ENCODE measurements around the gene NBEA. TPM values are rescaled to one million over a fixed set of nuclear protein-coding genes. Genes with fewer than 3 reads are reported as not detected.

Gene NBEA
- total RNA-seq, 1 donor = 4.0 TPM

DNA sequence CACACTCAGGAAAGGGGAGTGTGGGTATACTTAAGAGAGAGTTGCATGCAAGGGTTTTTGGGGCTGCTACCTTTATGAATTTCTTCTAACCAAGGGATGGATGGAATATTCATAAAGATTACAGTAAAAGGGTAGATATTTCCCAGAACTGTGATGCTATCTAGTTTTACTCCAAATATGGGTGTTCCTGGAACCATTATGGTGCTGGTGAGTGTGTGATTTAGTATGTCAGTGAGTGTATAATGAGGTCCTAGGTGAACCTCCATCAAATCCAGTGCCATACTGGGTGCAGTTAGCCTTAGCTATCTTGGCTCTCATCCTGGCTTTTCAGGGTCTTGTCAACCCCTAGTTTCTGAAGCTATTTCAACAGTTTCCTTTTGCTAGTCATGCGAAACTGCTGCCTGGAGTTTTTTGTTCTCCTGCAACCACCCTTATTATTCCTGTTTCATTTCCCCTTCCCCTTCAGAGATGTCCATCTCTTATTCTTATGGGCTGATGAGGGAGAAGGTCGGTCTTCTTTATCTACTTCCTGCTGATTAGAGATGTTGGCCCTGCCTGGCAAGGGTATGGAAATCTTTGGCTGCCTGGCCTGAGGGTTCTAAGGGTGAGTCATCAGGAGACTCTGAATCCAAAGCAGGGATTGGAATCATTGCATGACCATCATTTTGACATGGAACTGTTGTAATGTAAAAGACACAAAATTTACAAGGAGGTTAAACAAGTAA is 202.3 kb downstream of the NBEA start:
- Histone ChIP-seq H3K79me2 (ENCODE audit: insufficient read depth, low read length) (no peaks in the 10 kb centered on the region), H3K4me3 (ENCODE audit: insufficient read depth, low read length) (no peak overlapping the region), H3K9me3 (ENCODE audit: low read depth, low read length) (no peaks in the 10 kb centered on the region), H3K27ac (ENCODE audit: low read depth, low read length) (no peak overlapping the region), H3K4me1 (ENCODE audit: insufficient read depth, low read length) (no peaks in the 10 kb centered on the region), H3K4me2 (ENCODE audit: insufficient read depth, low read length) (no peak overlapping the region), H4K20me1 (ENCODE audit: insufficient read depth, low read length) (no peaks in the 10 kb centered on the region), H3K36me3 (ENCODE audit: insufficient read depth, low read length) (no peaks in the 10 kb centered on the region), H2AFZ (ENCODE audit: low read length) (no peak overlapping the region), H3K27me3 (ENCODE audit: insufficient read depth, low read length) (no peaks in the 10 kb centered on the region)
- TF ChIP-seq, protein P1, sequence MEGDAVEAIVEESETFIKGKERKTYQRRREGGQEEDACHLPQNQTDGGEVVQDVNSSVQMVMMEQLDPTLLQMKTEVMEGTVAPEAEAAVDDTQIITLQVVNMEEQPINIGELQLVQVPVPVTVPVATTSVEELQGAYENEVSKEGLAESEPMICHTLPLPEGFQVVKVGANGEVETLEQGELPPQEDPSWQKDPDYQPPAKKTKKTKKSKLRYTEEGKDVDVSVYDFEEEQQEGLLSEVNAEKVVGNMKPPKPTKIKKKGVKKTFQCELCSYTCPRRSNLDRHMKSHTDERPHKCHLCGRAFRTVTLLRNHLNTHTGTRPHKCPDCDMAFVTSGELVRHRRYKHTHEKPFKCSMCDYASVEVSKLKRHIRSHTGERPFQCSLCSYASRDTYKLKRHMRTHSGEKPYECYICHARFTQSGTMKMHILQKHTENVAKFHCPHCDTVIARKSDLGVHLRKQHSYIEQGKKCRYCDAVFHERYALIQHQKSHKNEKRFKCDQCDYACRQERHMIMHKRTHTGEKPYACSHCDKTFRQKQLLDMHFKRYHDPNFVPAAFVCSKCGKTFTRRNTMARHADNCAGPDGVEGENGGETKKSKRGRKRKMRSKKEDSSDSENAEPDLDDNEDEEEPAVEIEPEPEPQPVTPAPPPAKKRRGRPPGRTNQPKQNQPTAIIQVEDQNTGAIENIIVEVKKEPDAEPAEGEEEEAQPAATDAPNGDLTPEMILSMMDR (IDR thresholded peaks at IDR 0.05; ENCODE audit: extremely low read depth, low read depth, low read length) = no peak
- peak; percentile 29 for DNase-seq (ENCODE audit: insufficient read length, low spot score, missing footprints)

DNA sequence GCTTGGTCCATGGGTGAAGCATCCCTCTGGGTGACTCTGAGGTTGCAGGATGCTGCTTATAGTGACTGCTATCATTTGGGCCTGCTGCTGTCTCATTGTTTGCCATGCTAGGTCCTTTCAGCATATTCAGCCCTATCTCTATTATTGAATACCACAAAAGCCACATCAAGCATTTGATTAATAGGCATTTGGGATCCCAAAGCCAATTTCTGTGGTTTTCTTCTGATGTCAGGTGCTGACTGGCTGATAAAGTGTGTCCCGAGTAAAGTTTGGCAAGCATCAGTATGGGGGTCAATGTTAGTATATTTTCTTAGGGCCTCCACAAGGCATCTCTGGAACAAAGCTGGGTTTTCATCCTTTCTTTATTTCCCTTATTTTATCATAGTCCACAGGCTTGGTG is 204.6 kb downstream of the NBEA start:
- Histone ChIP-seq H3K4me2 (ENCODE audit: insufficient read depth, low read length) (no peak overlapping the region), H4K20me1 (ENCODE audit: insufficient read depth, low read length) (no peaks in the 10 kb centered on the region), H3K27me3 (ENCODE audit: insufficient read depth, low read length) (no peaks in the 10 kb centered on the region), H3K79me2 (ENCODE audit: insufficient read depth, low read length) (no peaks in the 10 kb centered on the region), H3K36me3 (ENCODE audit: insufficient read depth, low read length) (no peaks in the 10 kb centered on the region), H2AFZ (ENCODE audit: low read length) (no peak overlapping the region), H3K4me3 (ENCODE audit: insufficient read depth, low read length) (no peak overlapping the region), H3K27ac (ENCODE audit: low read depth, low read length) (no peak overlapping the region), H3K4me1 (ENCODE audit: insufficient read depth, low read length) (no peaks in the 10 kb centered on the region), H3K9me3 (ENCODE audit: low read depth, low read length) (no peaks in the 10 kb centered on the region)
- no peak for DNase-seq (ENCODE audit: insufficient read length, low spot score, missing footprints)
- TF ChIP-seq, protein P1 (IDR thresholded peaks at IDR 0.05; ENCODE audit: extremely low read depth, low read depth, low read length) = no peak

DNA sequence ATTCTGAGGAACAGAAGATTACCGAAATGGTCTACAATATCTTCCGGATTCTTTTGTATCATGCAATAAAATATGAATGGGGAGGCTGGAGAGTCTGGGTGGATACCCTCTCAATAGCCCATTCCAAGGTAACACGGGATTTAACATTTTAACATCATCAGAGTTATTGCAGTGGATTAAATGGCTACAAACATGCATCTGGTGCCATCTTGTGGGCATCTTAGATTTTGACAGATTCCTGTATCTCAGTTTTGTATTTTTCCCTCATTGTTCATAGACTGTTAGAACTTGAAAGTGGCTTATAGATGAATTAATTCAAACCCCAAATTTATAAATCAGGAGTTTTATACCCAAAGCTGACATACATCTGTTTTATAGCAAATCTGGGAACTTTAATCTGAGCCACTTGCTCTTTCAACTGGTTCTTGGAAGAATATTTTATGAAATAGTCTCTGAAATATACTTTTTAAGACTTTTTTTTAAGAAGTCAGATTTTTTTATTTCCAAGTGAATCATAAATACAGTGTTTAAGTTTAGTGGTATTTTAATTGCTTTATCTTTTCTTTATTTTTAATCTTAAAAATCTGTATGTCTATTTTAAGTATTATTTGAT is 215.2 kb downstream of the NBEA start:
- Histone ChIP-seq H4K20me1 (ENCODE audit: insufficient read depth, low read length) (no peaks in the 10 kb centered on the region), H3K36me3 (ENCODE audit: insufficient read depth, low read length) (no peaks in the 10 kb centered on the region), H3K4me3 (ENCODE audit: insufficient read depth, low read length) (no peak overlapping the region), H2AFZ (ENCODE audit: low read length) (no peak overlapping the region), H3K4me2 (ENCODE audit: insufficient read depth, low read length) (no peak overlapping the region), H3K9me3 (ENCODE audit: low read depth, low read length) (no peaks in the 10 kb centered on the region), H3K27ac (ENCODE audit: low read depth, low read length) (no peak overlapping the region), H3K79me2 (ENCODE audit: insufficient read depth, low read length) (no peaks in the 10 kb centered on the region), H3K4me1 (ENCODE audit: insufficient read depth, low read length) (no peaks in the 10 kb centered on the region), H3K27me3 (ENCODE audit: insufficient read depth, low read length) (no peaks in the 10 kb centered on the region)
- TF ChIP-seq, protein P1 (IDR thresholded peaks at IDR 0.05; ENCODE audit: extremely low read depth, low read depth, low read length) = peak; percentile 67
- peak; percentile 3 for DNase-seq (ENCODE audit: insufficient read length, low spot score, missing footprints)

DNA sequence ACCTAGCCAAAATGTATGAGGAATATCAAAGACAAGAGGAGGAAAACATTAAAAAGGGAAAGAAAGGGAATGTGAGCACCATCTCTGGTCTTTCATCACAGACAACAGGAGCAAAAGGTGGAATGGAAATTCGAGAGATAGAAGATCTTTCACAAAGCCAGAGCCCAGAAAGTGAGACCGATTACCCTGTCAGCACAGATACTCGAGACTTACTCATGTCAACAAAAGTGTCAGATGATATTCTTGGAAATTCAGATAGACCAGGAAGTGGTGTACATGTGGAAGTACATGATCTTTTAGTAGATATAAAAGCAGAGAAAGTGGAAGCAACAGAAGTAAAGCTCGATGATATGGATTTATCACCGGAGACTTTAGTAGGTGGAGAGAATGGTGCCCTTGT is 217.0 kb downstream of the NBEA start:
- TF ChIP-seq, protein P1 (IDR thresholded peaks at IDR 0.05; ENCODE audit: extremely low read depth, low read depth, low read length) = no peak
- H3K27me3 ChIP-seq (ENCODE audit: insufficient read depth, low read length) = no peaks in the 10 kb centered on the region
- H3K4me2 ChIP-seq (ENCODE audit: insufficient read depth, low read length) = no peak overlapping the region
- no peaks in the 10 kb centered on the region for H3K9me3 ChIP-seq (ENCODE audit: low read depth, low read length)
- no peaks in the 10 kb centered on the region for H4K20me1 ChIP-seq (ENCODE audit: insufficient read depth, low read length)
- no peaks in the 10 kb centered on the region for H3K4me1 ChIP-seq (ENCODE audit: insufficient read depth, low read length)
- no peak overlapping the region for H3K4me3 ChIP-seq (ENCODE audit: insufficient read depth, low read length)
- no peaks in the 10 kb centered on the region for H3K79me2 ChIP-seq (ENCODE audit: insufficient read depth, low read length)
- H2AFZ ChIP-seq (ENCODE audit: low read length) = no peak overlapping the region
- no peak overlapping the region for H3K27ac ChIP-seq (ENCODE audit: low read depth, low read length)
- DNase-seq (ENCODE audit: insufficient read length, low spot score, missing footprints) = no peak
- H3K36me3 ChIP-seq (ENCODE audit: insufficient read depth, low read length) = no peaks in the 10 kb centered on the region
